HTERT RPE-1 (cell line): Measurements from ENCODE around the gene PEX14.

Experiments used
- in situ Hi-C: fragments of 300-500 bp; cut with MboI; formaldehyde crosslinking; loops from 4 replicates; pipeline ENCODE4 v1.14.3; 2020; ENCODE audit warnings: low sequenced_read_pairs

Gene PEX14

GRCh38 chr1:10659218-10659617 is 184.5 kb downstream of the PEX14 start:
- in situ Hi-C loops = no loop called here

DNA sequence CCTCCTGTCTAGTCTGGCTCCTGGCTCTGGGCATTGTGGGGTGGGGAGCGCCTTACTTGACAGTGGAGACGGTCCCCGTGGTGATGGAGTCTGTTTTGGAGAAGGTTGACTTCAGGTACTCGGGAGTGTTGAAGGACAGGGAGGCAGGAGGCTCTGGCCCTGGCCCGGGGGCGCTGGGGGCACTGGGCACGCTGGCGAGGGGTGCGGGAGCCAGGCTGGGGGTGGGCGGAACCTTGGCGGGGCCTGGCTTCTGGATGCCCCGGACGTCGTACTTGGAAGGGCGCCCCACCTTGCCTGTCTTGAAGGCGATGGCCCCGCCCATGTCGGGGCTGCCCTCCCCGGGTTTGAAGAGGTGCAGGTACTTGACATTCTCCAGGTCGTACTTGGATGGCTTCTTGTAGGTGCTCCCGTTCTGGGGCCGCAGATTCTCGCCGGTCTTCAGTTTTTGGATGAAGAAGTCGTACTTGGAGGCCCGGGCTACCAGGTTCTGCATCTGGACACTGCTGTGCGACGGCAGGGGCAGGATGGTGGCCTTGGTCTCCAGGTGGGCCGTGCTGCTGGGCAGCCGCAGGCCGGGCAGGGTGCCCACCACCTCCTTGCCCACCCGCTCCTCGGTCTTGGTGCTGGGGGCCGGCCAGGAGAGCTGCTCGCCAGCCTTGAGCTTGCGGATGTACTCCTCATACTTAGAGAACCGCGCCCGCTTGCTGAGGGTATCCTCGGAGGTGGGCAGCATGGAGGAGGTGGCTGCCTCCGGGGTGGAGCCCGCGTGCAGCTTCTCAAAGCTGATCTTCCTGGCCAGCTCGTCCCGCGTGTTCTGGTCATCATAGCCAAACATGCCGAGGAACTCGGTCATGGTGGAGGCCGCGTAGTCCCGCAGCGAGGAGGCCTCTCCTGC is 185.1 kb downstream of the PEX14 start:
- in situ Hi-C loops = no loop called here

GRCh38 chr1:10661453-10661852 is 186.7 kb downstream of the PEX14 start:
- in situ Hi-C loops = no loop called here

GRCh38 chr1:10662090-10662688 is 187.4 kb downstream of the PEX14 start:
- in situ Hi-C loops = no loop called here

GRCh38 chr1:10662824-10663677 is 188.3 kb downstream of the PEX14 start:
- in situ Hi-C loops = no loop called here

DNA sequence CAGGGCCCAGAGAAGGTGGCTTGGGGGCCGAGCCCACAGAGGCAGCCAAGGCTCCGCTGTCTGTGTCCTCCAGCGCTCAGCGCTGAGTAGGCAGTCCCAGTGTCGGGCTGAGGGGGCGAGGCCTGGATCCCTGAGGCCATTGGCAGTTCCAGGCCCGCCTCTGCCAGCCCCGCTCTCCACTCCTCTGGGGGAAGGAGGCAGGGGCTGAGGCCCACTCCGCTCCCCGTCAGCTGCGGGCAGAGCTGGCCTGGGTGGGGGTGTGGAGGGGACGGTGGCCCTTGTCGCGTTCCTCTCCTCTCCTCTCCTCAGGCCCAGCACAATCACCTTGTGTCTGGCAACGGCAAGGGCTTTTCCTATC is 188.9 kb downstream of the PEX14 start:
- in situ Hi-C loops = no loop called here

DNA sequence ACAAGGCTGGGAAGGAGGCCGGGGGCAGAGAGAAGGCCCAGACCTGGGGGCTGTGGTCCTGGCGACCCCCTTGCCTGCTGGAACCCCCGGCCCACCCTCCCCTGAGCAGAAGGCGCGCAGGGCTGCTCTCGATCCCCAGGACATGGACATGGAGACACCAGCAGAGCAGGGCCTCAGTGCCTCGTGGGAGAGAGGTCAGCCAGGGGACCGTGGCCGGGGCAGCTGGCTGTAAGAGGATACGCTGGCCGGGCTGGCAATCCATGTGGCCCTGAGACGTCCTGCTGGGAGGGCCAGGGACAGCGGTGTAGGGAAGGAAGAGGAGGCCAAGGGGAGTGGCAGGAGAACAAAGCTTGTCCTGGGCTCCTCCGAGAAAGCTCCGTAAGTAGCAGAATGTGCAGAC is 189.5 kb downstream of the PEX14 start:
- in situ Hi-C loops = no loop called here

GRCh38 chr1:10665226-10665625 is 190.5 kb downstream of the PEX14 start:
- in situ Hi-C loops = no loop called here

- in situ Hi-C loops = no loop called here
These were observed 191.4 kb downstream of the PEX14 start for GRCh38 chr1:10665930-10666850.

DNA sequence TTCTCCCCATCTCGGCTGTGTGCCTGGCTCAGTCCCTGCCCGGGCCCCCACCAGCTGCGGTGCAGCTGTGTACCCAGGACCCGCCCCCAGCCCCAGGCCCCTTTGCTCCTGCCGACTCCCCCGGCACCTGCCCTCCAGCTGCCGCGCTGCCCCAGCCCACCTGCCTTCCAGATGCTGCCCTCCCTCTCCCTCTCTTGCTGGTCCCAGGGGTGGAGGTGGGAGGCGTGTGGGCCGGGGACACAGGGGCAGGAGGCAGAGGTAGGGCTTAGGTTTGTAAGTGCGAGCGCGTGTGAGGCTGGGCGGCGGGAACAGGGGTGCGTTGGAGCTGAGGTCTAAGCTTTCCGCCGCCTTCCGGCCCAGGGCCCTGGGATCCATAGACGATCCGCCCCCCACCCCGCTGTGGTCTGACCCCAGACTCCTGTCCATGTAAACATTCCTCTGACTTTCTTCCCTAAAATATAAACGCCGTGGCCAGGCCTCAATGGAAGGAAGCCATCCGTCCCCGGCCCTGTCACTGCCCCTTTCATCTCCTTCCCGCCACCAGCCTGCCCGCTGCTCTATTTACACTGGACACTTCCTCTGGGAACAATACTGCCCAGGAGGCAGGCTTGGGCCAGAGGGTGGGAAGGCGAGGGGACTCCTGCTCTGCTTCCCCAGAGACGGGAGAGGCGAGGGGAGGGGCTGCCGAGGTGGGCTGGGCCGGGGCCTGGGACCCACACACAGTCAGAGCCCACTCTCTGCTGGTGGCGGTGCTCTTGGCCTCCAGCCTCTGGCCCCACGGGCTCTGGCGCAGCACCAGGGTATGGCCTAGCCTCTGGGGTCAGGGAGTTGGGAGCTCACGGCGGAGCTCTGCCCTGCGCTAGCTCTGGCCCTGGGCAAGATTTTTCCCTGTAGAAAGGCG is 193.4 kb downstream of the PEX14 start:
- in situ Hi-C loops = no loop called here

- in situ Hi-C loops = no loop called here
These were observed 194.8 kb downstream of the PEX14 start for GRCh38 chr1:10669570-10669969.

DNA sequence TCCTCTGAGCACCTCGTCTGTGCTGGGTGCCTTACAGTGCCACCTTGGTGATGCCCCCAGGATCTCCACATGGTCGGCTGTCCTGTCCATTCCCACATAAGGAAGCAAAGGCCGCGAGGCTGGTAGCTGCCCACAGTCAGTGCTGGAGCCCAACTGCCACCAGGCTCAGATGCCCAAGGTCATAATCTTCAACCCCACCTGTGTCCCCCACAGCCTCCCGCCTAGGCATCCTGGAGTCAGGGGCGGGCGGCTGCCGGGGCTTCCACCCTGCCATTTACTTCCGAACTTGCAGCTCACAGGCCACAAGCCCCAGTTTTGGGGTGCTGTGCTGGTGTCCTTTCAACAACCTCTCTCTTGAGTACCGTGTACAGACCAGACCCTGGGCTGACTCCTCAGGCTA is 195.4 kb downstream of the PEX14 start:
- in situ Hi-C loops = no loop called here

DNA sequence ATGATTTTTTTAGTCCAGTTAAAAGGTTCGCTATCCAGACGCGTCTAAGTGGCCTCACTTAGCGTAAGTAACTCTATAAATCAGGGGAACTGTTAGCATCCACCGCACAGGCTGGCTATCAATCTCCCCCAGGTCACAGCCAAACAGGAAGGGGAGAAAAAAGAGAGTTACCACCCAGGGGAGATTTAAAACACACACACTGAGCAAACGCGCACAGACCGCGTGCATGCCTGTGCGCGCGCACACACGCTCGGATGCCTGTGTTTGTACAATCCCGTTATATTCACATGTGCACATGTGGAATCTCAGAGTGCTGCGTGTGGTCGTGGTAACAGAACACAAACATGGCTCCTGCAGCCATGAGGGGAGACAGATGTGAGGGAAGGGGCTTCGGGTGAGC is 196.3 kb downstream of the PEX14 start:
- in situ Hi-C loops = no loop called here

- in situ Hi-C loops = no loop called here
These were observed 197.0 kb downstream of the PEX14 start for GRCh38 chr1:10671622-10672342.

DNA sequence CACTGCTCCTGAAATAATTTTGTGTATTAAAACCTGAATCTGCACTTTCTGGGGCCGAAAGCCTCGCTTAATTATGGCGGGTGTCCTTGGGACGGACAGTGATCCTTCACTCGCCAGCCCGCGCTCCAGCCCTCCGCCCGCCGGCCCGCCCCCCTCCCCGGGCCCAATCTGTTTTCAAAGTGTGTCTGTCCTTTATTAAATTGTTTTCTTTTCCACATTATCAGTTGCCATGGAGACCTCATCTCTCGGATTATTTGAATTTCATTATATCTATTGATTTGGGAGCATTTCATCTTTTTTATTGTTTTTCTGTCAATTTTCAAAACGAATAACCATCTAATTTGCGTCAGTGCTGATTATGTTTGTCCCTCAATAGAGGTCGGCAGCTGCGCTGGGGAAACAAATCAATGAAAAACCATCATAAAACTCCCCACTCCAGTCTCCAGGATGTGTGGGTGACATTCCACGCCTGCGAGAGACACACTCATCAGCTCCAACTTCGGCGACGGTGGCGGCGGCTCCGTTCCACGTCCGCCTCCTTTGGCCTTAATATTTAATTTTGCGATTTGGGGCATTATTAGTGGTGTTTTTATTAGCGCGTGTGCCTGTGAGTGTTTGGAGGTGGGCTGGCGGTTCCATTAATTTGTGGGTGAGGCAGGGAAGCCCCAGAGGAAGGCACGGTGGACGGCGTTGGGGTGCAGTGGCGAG is 197.7 kb downstream of the PEX14 start:
- in situ Hi-C loops = no loop called here

GRCh38 chr1:10673109-10673711 is 198.5 kb downstream of the PEX14 start:
- in situ Hi-C loops = no loop called here

GRCh38 chr1:10674222-10674621 is 199.5 kb downstream of the PEX14 start:
- in situ Hi-C loops = no loop called here
